Smooth muscle cell (in vitro differentiated cells): Measurements from ENCODE around the gene COQ7. TPM values are rescaled to one million over a fixed set of nuclear protein-coding genes. Genes with fewer than 3 reads are reported as not detected.

ENCODE experiments used
- DNase-seq: peaks from one replicate; lab custom pipeline; 2025; ENCODE audit not compliant: unreplicated experiment; lab: John Stamatoyannopoulos, UW
- H2AFZ ChIP-seq: fragments of 200-600 bp; sonication (generic); 2 replicates; pipeline ENCODE4 v1.6.0; 2016; ENCODE audit warnings: antibody characterized with exemption, low read depth, mild to moderate bottlenecking
- H3F3A ChIP-seq: fragments of 200-600 bp; sonication (generic); 2 replicates; pipeline ENCODE4 v1.6.0; 2017; ENCODE audit warnings: antibody characterized with exemption, low read depth
- H3K27ac ChIP-seq: fragments of 200-600 bp; sonication (generic); 2 replicates; pipeline ENCODE4 v1.5.1; 2016; ENCODE audit warnings: low read depth, mild to moderate bottlenecking
- H3K27me3 ChIP-seq: fragments of 200-600 bp; sonication (generic); 2 replicates; pipeline ENCODE4 v1.6.1; 2016; ENCODE audit warnings: low read depth, mild to moderate bottlenecking
- H3K36me3 ChIP-seq: fragments of 200-600 bp; sonication (generic); 2 replicates; pipeline ENCODE4 v1.5.1; 2016; ENCODE audit warnings: low read depth
- H3K4me1 ChIP-seq: fragments of 200-600 bp; sonication (generic); 2 replicates; pipeline ENCODE4 v1.5.1; 2016; ENCODE audit warnings: low read depth
- H3K4me2 ChIP-seq: fragments of 200-600 bp; sonication (generic); 2 replicates; pipeline ENCODE4 v1.6.0; 2016; ENCODE audit warnings: mild to moderate bottlenecking
- H3K4me3 ChIP-seq: fragments of 200-600 bp; sonication (generic); 2 replicates; pipeline ENCODE4 v1.5.1; 2016; ENCODE audit warnings: mild to moderate bottlenecking
- H3K79me2 ChIP-seq: fragments of 200-600 bp; sonication (generic); 2 replicates; pipeline ENCODE4 v1.6.0; 2016; ENCODE audit warnings: low read depth, mild to moderate bottlenecking
- H3K9ac ChIP-seq: fragments of 200-600 bp; sonication (generic); 2 replicates; pipeline ENCODE4 v1.6.0; 2016; ENCODE audit warnings: low read depth
- H3K9me3 ChIP-seq: fragments of 200-600 bp; sonication (generic); replicated peaks from 2 replicates; pipeline ENCODE4 v1.5.1; 2016; ENCODE audit warnings: low read depth
- H4K20me1 ChIP-seq: fragments of 200-600 bp; sonication (generic); 2 replicates; pipeline ENCODE4 v1.6.0; 2016; ENCODE audit warnings: low read depth
- CTCF ChIP-seq: fragments of 200-600 bp; sonication (generic); IDR thresholded peaks from 2 replicates; pipeline ENCODE4 v1.5.1; 2017; ENCODE audit warnings: borderline replicate concordance, mild to moderate bottlenecking, antibody characterized with exemption; ENCODE audit not compliant: insufficient read depth, poor library complexity, severe bottlenecking
- WGBS: methylation state at CpG from one replicate; pipeline ENCODE4 v1.1.7; 2016; ENCODE audit warnings: low lambda C conversion rate; 5-methylcytosine and 5-hydroxymethylcytosine counted together
- polyA plus RNA-seq: library from polyadenylated mRNA; unstranded; fragments of >200 nt; fragmentation: Nextera tagmentation; extraction: Ambion mirVana; gene quantifications from 2 replicates; pipeline ENCODE4 v1.2.1, GENCODE V29; 2016
- total RNA-seq: library from RNA; depleted of rRNA; stranded (reverse); fragments of >200 nt; gene quantifications from 2 replicates; pipeline ENCODE4 v1.2.3, GENCODE V29; 2014

COQ7 gene
- total and polyA plus RNA-seq, 2 experiments from 2014 or later, result 10.5 to 11.4 TPM

DNA sequence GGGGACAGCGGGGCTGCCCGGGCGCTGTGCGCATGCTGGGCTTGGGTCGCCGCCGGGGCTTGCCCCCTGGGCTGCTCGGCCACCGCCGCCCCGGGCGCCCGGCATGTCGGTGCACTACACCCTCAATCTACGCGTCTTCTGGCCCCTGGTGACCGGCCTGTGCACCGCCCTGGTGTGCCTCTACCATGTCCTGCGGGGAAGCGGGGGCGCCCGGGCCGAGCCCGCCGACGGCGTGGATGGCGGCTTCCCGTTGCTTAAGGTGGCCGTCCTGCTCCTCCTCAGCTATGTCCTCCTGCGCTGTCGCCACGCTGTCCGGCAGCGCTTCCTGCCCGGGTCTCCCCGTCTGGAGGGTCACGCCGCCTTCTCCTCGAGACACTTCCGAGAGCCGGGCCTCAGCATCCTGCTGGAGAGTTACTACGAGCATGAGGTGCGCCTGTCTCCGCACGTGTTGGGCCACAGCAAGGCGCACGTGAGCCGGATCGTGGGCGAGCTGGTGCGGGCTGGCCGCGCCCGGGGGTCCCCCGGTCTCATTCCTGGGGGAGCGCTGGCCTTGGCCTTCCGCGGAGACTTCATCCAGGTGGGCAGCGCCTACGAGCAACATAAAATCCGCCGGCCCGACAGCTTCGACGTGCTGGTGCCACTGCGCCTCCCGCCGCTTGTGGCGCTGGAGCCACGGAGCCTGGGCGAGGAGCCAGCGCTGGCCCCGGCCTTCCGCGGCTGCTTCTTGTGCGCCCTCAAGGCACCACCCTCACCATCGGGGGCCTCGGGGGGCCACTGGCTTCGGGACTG lies 47.1 kb downstream of the COQ7 start:
- H3K4me3 ChIP-seq, result peak overlapping the region; percentile 78
- H3K4me2 ChIP-seq, result peak overlapping the region; percentile 85
- H3K9ac ChIP-seq, result peak overlapping the region; percentile 93
- no peaks in the 10 kb centered on the region for H3K27me3 ChIP-seq
- peaks cover 27% of the 10 kb centered on the region for H3F3A ChIP-seq
- peaks cover 34% of the 10 kb centered on the region for H3K4me1 ChIP-seq
- 29% methylated on average over 71 of the region's 80 CpGs for WGBS
- TF ChIP-seq CTCF, result no peak
- DNase-seq, result no peak
- no peaks in the 10 kb centered on the region for H3K36me3 ChIP-seq
- H4K20me1 ChIP-seq, result peaks cover 34% of the 10 kb centered on the region
- H2AFZ ChIP-seq, result peak overlapping the region; percentile 9
- peaks cover 41% of the 10 kb centered on the region for H3K79me2 ChIP-seq
- H3K9me3 ChIP-seq, result no peaks in the 10 kb centered on the region
- peak overlapping the region; percentile 94 for H3K27ac ChIP-seq

DNA sequence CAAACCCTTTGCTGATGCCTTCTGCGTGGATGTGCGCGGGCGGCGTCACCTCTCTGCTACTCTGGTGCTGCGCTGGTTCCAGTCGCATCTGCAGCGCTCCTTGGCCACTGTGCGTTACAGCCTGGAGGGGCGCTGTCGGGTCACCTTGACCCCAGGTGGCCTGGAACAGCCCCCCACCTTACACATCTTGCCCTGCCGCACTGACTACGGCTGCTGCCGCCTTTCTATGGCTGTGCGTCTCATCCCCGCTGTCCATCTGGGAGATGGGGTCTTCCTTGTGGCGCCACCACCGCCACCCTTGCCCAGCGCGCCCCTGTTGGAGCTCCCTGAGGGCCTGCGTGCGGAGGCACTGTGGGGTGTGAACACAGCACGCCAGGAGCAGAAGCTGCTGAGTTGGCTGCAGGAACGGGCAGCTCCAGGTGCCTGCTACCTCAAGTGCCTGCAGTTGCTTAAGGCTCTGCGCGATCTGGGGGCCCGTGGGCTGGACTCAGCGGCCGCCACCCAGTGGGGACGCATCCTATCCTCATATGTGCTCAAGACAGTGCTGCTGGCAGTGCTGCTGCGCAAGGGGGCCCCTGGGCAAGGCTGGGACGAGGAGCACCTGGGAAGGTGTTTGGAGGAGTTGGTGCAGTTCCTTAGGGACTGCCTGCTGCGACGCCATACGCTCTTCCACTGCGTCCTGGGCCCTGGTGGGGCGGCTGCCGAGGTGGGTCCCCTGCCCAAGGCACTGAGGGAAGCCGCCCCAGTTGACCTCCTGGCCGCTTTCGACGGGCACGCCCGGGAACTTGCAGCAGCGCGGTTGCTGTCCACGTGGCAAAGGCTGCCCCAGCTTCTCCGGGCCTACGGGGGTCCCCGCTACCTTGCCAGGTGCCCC lies 48.0 kb downstream of the COQ7 start:
- Histone ChIP-seq H3K4me3 (peak overlapping the region; percentile 78), H2AFZ (no peak overlapping the region), H3K9me3 (no peaks in the 10 kb centered on the region), H3K79me2 (peaks cover 43% of the 10 kb centered on the region), H3K36me3 (no peaks in the 10 kb centered on the region), H3K9ac (no peak overlapping the region), H3K27me3 (no peaks in the 10 kb centered on the region), H3K4me1 (peaks cover 34% of the 10 kb centered on the region), H4K20me1 (peaks cover 38% of the 10 kb centered on the region), H3K4me2 (peak overlapping the region; percentile 85), H3F3A (peaks cover 27% of the 10 kb centered on the region), H3K27ac (peak overlapping the region; percentile 94)
- no peak for TF ChIP-seq CTCF
- DNase-seq, result no peak
- 93% methylated on average over 44 of the region's 50 CpGs for WGBS

DNA sequence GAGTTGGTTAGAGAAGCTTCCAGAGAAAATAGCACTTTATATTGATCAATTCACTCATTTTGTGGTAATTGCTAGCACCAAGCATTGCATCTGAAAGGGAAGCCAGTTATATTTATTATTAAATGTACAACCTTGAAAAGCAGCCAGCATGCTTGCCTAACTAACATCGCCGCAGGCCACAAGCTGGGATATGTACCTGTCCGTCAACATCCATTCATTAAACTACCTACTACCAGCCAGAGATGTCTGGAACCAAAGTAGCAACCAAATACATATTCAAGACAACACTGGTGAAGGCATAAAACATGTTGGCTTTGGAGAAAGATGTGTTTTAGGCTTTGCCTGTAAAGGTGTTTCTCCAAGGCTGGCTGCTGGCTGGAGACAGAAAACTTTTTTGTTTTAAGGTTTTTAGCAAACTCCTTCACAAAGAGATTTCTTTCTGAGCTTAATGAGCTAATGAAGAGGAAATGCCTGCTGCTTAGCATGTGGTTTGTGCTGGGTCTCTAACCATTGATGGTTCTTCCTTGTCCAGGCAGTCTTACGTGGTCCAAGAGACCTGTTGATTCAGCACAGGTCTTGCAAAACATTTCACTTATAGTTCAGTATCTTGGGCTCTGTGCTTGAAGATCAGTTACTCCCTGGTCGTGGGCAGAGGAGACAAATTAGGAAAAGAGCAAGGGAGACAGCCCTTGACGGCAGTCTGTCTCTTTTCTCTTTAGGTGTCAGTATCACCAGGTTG lies 49.5 kb downstream of the COQ7 start:
- no peak for TF ChIP-seq CTCF
- Histone ChIP-seq H3K4me2 (peak overlapping the region; percentile 85), H3K9ac (peak overlapping the region; percentile 19), H2AFZ (no peak overlapping the region), H3K36me3 (no peaks in the 10 kb centered on the region), H3K79me2 (peaks cover 43% of the 10 kb centered on the region), H3K4me3 (peak overlapping the region; percentile 14), H3F3A (peaks cover 34% of the 10 kb centered on the region), H4K20me1 (peaks cover 44% of the 10 kb centered on the region), H3K27ac (peak overlapping the region; percentile 94), H3K4me1 (peaks cover 39% of the 10 kb centered on the region), H3K9me3 (no peaks in the 10 kb centered on the region), H3K27me3 (no peaks in the 10 kb centered on the region)
- WGBS, result 53% methylated on average over 6 of the region's 6 CpGs
- DNase-seq, result no peak
